Stimulated activated CD4-positive, alpha-beta T cell treated with anti-CD3 and anti-CD28 coated beads, Interleukin-1b, Interleukin-23, amount 100 ng/mL, for 24 hours (primary cell): Measurements from ENCODE around the gene CDYL2.
"Not testable (repeated sequence)": the region's sequence is repeated elsewhere in the genome, so short reads cannot be mapped to it uniquely, and the experiment has no call there.

ENCODE experiments used
- DNase-seq, 4 experiments: peaks; one replicate each; pipeline ENCODE4 v3.0.0-alpha.2; 2020; ENCODE audit warnings: low read depth in 4 of 4, low spot score in 1 of 4

CDYL2 gene

GRCh38 chr16:80809366-80809765 lies 5.0 kb upstream of the CDYL2 start:
- DNase-seq = no peak

- no peak for DNase-seq
These were observed 3.5 kb upstream of the CDYL2 start for GRCh38 chr16:80807906-80808305.

DNA sequence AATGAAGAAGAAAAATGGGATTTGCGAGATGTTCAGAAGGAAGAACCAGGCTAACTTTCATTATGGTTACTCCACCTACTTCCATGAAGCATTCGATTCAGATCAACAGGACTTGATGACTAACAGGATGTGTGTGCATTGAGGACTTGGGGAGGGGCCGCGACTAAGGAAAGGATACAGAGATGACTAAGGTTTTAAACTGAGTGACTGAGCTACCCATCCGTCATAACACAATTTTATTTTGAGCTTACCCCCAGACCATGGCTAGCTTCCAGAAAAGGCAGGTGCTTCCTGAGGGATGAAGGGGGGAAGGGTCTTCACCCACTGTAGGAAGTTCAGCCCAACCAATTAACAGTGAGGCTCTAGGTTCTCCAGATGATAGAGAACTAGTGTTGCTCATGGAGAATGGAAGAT lies 2.5 kb upstream of the CDYL2 start:
- DNase-seq = peak; percentile 13 to 56 (median 32)

GRCh38 chr16:80806289-80806688 lies 1.9 kb upstream of the CDYL2 start:
- no peak for DNase-seq

GRCh38 chr16:80804056-80804525 lies 307 bp downstream of the CDYL2 start:
- peak; percentile 35 to 46 (median 43) for DNase-seq

GRCh38 chr16:80803339-80804055 lies 901 bp downstream of the CDYL2 start:
- DNase-seq = peak in 2 of 4 experiments; percentile 7 to 29

- DNase-seq = no peak
These were observed 1.5 kb downstream of the CDYL2 start for GRCh38 chr16:80802902-80803301.

GRCh38 chr16:80802138-80802537 lies 2.3 kb downstream of the CDYL2 start:
- no peak for DNase-seq

DNA sequence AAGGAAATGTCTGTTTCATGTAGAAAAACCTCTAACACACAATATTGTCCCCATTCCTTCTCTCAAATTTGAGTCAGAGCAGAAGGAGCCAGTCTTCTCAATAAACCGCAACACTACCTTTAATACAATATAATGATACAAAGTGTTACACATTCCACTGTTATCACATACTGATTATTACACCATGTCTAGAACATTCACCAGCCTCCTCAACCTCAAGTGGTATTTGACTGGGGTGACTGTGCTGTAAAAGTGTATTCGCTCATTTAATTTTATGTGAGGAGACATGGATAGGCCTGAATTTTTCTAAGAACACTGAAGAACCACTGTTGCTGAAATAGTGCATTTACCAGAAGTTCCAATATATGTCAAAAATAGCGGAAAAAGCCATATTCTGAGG lies 10.3 kb downstream of the CDYL2 start:
- no peak for DNase-seq

DNA sequence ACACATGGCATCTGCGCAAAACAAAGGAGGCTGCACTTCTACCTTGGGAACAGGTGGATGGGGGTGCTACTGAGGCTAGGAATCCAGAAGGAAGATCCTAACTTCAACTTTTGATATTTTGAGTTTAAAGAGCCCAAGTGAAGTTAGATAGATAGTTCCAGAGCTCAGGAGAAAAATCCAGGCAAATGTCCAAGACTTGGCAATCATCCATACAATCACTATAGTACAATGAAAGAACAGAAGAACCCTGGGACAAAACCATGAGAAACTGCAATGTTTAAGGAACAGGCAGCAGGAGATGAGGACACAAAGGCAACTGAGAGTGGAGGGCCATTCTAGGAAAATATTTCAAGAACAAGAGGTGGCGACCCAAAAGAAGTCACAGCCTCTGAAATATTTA lies 12.4 kb downstream of the CDYL2 start:
- DNase-seq = no peak

DNA sequence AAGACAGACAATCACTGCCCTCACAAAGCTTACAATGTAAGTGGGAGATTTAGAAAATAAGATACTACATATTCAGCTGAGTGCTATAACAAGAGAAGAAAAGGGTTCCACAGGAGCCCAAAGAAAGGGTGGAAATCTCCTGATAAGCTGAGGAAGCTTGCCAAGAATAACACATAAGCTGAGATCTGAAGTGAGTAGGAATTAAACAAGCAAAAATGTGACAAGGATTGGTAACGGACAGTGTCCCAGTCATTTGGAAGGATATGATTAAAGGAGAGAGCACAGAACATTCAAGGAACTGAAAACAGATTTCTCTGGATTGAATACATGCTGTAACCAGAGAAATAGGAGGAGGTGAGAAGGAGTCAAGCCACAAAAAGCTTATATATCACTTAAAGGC lies 13.0 kb downstream of the CDYL2 start:
- no peak for DNase-seq

DNA sequence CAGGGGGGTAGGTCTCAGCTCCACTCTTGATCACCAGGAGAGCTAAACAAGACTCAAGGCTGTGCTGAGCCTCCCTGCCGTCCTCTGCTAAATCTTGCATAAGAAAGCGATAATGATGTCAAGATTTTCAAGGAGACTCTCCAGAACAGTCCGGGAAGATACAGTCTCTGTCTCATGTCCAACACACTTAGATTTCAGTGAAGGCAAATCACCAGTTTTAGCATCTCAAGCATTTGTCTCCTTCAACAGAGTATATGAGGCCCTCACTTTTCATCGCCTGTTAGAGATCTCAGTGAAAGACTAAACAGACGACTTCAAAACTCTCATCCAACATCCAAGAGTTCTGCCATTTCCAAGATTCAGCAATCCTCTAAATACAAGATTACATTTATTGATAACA lies 13.6 kb downstream of the CDYL2 start:
- no peak for DNase-seq

GRCh38 chr16:80788027-80788426 lies 16.4 kb downstream of the CDYL2 start:
- DNase-seq = no peak

DNA sequence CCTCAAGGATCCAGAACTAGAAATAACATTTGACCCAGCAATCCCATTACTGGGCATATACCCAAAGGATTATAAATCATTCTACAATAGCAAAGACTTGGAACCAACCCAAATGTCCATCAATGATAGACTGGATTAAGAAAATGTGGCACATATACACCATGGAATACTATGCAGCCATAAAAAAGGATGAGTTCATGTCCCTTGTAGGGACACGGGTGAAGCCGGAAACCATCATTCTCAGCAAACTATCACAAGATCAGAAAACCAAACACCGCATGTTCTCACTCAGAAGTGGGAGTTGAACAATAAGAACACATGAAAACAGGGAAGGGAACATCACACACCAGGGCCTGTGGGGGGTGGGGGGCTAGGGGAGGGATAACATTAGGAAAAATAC lies 17.8 kb downstream of the CDYL2 start:
- not testable (repeated sequence) for DNase-seq

GRCh38 chr16:80784951-80785350 lies 19.4 kb downstream of the CDYL2 start:
- no peak for DNase-seq

DNA sequence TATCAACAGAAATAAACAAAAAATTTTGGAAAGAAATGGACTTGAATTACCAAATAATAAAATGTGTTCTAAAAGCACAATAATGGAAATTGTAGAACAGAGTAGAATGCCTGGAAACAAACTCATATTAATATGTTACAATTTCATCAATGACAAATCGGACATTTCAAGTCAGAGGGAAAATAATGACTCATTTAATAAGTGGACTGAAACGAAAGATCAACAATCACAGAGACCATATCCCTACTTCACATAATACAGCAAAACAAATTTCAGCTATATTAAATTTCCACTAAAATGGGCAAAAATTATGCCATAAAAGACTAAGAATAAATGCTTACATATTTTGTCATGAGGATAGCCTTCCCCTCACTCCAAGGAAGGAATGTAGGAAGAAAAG lies 25.7 kb downstream of the CDYL2 start:
- DNase-seq = no peak

GRCh38 chr16:80776856-80777255 lies 27.5 kb downstream of the CDYL2 start:
- no peak for DNase-seq

DNA sequence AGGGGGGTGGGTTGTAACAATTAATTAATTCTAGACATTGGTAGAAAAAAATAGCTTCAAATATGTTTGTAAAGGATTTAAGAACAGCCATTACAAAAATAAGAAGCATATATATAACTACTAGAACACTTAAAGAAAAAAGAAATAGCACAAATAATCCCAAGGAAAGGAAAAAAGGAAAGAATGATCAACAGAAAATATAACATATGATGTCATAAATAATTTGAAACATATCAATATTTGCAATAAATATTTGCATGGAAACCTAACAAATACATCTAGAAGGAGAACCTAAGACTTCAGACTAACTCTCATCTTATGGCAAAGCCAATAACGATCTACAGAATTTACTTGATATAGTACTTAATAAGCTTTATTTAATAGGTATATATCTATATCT lies 28.9 kb downstream of the CDYL2 start:
- no peak for DNase-seq

GRCh38 chr16:80766798-80767197 lies 37.6 kb downstream of the CDYL2 start:
- no peak for DNase-seq

DNA sequence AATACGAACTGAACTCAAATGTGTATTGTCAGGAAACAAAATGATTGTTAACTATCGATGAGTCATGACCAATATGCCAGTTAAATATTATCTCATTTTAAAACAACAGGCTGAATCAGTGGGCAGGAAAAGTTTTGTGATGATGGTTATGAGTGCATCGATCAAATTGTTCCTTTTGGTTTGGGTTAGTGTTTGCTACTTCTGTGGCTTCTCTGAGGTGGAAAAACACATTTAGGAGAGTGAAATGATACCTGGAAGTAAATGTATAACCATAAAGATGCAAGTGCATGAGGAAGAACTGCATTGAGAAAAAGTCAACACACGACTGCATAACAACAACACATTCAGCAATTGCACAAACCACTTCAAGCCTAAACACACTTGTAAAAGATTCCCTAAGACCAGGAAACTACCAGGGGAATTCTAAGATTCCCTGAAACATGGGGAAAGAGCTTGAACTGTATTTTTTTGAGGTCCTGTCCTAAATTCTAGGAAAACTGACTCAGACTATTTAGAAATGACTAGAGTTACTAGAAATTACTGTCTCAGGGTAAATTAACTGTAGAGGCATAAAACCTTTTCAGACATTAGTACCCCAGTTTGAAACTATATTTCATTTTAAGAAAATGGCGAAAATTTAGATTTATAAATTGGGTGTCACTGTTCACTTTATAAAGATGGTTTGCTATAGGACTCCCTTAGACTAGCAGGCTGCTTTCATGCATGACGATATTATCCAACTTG lies 44.8 kb downstream of the CDYL2 start:
- no peak for DNase-seq

- DNase-seq = no peak
These were observed 49.9 kb downstream of the CDYL2 start for GRCh38 chr16:80754476-80754875.

DNA sequence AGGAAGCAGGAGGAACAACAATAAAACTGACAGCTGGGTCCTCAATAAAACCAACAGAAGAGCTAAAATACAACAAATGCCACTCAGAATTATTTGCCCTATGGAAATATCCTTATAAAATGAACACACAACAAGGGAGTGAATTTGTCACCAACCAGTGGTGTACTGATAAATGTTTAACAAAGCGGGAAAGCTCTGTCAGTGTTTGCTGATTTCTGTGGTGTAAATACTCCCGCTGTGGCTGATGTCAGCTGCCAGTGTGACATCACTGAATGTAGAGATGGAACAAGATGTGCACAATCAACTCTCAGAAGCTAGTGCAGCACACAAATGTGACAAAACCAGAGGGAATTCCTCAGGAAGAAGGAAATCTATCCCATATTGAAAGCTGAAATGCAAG lies 51.9 kb downstream of the CDYL2 start:
- DNase-seq = no peak

DNA sequence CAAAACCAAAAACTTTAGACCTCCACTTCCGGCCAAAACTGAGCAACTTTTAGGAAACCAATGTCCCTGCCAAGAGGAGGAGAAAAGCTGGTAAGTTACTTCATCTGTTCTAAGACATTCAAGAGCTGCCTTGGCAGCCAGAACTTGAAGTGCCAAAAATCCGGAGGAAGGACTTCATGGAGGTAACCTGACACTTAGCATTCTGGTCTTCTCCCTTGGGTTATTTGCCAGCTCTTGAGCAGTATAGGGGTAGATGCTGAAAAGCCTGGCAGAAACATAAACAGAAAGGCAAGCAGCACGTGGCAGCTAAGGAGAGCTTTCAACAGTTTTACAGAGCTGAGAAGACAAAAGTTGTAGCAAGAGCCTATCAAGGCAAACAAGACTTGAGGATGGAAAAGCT lies 53.2 kb downstream of the CDYL2 start:
- DNase-seq = no peak
